GM23338 (cell line): ENCODE measurements around the gene SKOR1. TPM values are rescaled to one million over a fixed set of nuclear protein-coding genes. Genes with fewer than 3 reads are reported as not detected.

Experiments
- ATAC-seq: fragments of 200-7000 bp; cut with Tn5 transposase; 3 replicates; pipeline ENCODE4 v1.9.1; 2020
- DNase-seq: peaks from one replicate; pipeline ENCODE4 v3.0.0-alpha.2; 2015; ENCODE audit warnings: low spot score
- H2AFZ ChIP-seq: fragments of 200-600 bp; sonication (generic); 2 replicates; pipeline ENCODE4 v1.8.0; 2016; ENCODE audit warnings: antibody characterized with exemption, mild to moderate bottlenecking, moderate library complexity
- H3F3A ChIP-seq: fragments of 200-600 bp; sonication (generic); replicated peaks from 2 replicates; pipeline ENCODE4 v1.8.0; 2017; ENCODE audit warnings: antibody characterized with exemption, mixed run types, low read depth
- H3K27ac ChIP-seq: fragments of 200-600 bp; sonication (generic); 2 replicates; pipeline ENCODE4 v1.6.1; 2016; ENCODE audit warnings: low read depth
- H3K27me3 ChIP-seq: fragments of 200-600 bp; sonication (generic); 2 replicates; pipeline ENCODE4 v1.8.0; 2016; ENCODE audit warnings: mild to moderate bottlenecking, mixed run types, moderate library complexity; ENCODE audit not compliant: insufficient read depth
- H3K36me3 ChIP-seq: fragments of 200-600 bp; sonication (generic); 2 replicates; pipeline ENCODE4 v1.8.0; 2016; ENCODE audit warnings: mild to moderate bottlenecking; ENCODE audit not compliant: insufficient read depth
- H3K4me1 ChIP-seq: fragments of 200-600 bp; sonication (generic); 2 replicates; pipeline ENCODE4 v1.8.0; 2016; ENCODE audit warnings: mild to moderate bottlenecking, moderate library complexity; ENCODE audit not compliant: insufficient read depth
- H3K4me2 ChIP-seq: fragments of 200-600 bp; sonication (generic); 2 replicates; pipeline ENCODE4 v1.7.1; 2017; ENCODE audit warnings: mixed run types
- H3K4me3 ChIP-seq: fragments of 200-600 bp; sonication (generic); 2 replicates; pipeline ENCODE4 v1.6.1; 2016; ENCODE audit warnings: mixed run types
- H3K79me2 ChIP-seq: fragments of 200-600 bp; sonication (generic); replicated peaks from 2 replicates; pipeline ENCODE4 v1.8.0; 2017; ENCODE audit warnings: mild to moderate bottlenecking; ENCODE audit not compliant: insufficient read depth
- H3K9me2 ChIP-seq: fragments of 200-600 bp; sonication (generic); 2 replicates; pipeline ENCODE4 v1.8.0; 2017; ENCODE audit not compliant: insufficient read depth
- H4K20me1 ChIP-seq: fragments of 200-600 bp; sonication (generic); replicated peaks from 2 replicates; pipeline ENCODE4 v1.8.0; 2017; ENCODE audit warnings: mild to moderate bottlenecking; ENCODE audit not compliant: insufficient read depth
- H3K27ac Mint-ChIP-seq: 2 replicates; pipeline ENCODE4 v1.8.0; 2020; ENCODE audit warnings: inconsistent platforms, mild to moderate bottlenecking, moderate library complexity, mixed read lengths
- H3K27me3 Mint-ChIP-seq: 3 replicates; pipeline ENCODE4 v1.8.0; 2022; ENCODE audit warnings: low read depth, mild to moderate bottlenecking, moderate library complexity, mixed read lengths, inconsistent platforms; ENCODE audit not compliant: insufficient read depth, poor library complexity
- H3K36me3 Mint-ChIP-seq: 3 replicates; pipeline ENCODE4 v1.8.0; 2021; ENCODE audit warnings: low read depth, mild to moderate bottlenecking, inconsistent platforms, moderate library complexity, mixed read lengths
- H3K4me1 Mint-ChIP-seq: 3 replicates; pipeline ENCODE4 v1.8.0; 2020; ENCODE audit warnings: mild to moderate bottlenecking, inconsistent platforms, mixed read lengths
- H3K4me3 Mint-ChIP-seq: 3 replicates; pipeline ENCODE4 v1.8.0; 2021; ENCODE audit warnings: moderate library complexity, mild to moderate bottlenecking, inconsistent platforms, mixed read lengths
- H3K9me3 Mint-ChIP-seq: 3 replicates; pipeline ENCODE4 v1.8.0; 2020; ENCODE audit warnings: moderate library complexity, mild to moderate bottlenecking, inconsistent platforms, mixed read lengths
- CREB1 ChIP-seq: fragments of 250-450 bp; sonication (Bioruptor Pico); IDR thresholded peaks from 2 replicates; pipeline ENCODE4 v1.5.0; 2020; ENCODE audit warnings: low read depth, mild to moderate bottlenecking, moderate library complexity
- EZH2 ChIP-seq: fragments of 200-600 bp; sonication (generic); IDR thresholded peaks from one replicate; pipeline ENCODE4 v1.8.0; 2017; ENCODE audit warnings: antibody characterized with exemption, mild to moderate bottlenecking, low read depth; ENCODE audit not compliant: unreplicated experiment
- EZH2phosphoT487 ChIP-seq: fragments of 200-600 bp; sonication (generic); IDR thresholded peaks from one replicate; pipeline ENCODE4 v1.8.1; 2018; ENCODE audit warnings: antibody characterized with exemption; ENCODE audit not compliant: unreplicated experiment
- JUNB ChIP-seq: IDR thresholded peaks from one replicate; pipeline ENCODE4 v1.6.1; 2016; ENCODE audit warnings: antibody characterized with exemption; ENCODE audit not compliant: unreplicated experiment
- NANOG ChIP-seq: IDR thresholded peaks from 2 replicates; pipeline ENCODE4 v1.6.1; 2016; ENCODE audit warnings: antibody characterized with exemption, borderline replicate concordance
- POLR2AphosphoS5 ChIP-seq: IDR thresholded peaks from 2 replicates; pipeline ENCODE4 v1.6.1; 2016; ENCODE audit warnings: antibody characterized with exemption, low read depth
- STAT1 ChIP-seq: IDR thresholded peaks from one replicate; pipeline ENCODE4 v1.6.1; 2016; ENCODE audit warnings: antibody characterized with exemption; ENCODE audit not compliant: unreplicated experiment
- ZNF114 ChIP-seq: fragments of 250-450 bp; sonication (Bioruptor Pico); IDR thresholded peaks from 2 replicates; pipeline ENCODE4 v1.5.0; 2020; ENCODE audit warnings: mild to moderate bottlenecking, moderate library complexity
- ZNF331 ChIP-seq: fragments of 250-450 bp; sonication (Bioruptor Pico); IDR thresholded peaks from 2 replicates; pipeline ENCODE4 v1.5.0; 2020; ENCODE audit warnings: low read depth, mild to moderate bottlenecking, moderate library complexity
- ZNF462 ChIP-seq: fragments of 250-450 bp; sonication (Bioruptor Pico); IDR thresholded peaks from 2 replicates; pipeline ENCODE4 v1.5.0; 2020; ENCODE audit warnings: mild to moderate bottlenecking, moderate library complexity
- polyA plus RNA-seq: library from polyadenylated mRNA; unstranded; fragments of >200 nt; fragmentation: Nextera tagmentation; extraction: Ambion mirVana; gene quantifications from 2 replicates; pipeline ENCODE4 v1.2.1, GENCODE V29; 2016
- total RNA-seq: library from RNA; depleted of rRNA; stranded (reverse); fragments of >200 nt; shearing (Covaris generic); gene quantifications from 2 replicates; pipeline ENCODE4 v1.2.3, GENCODE V29; 2014
- TF ChIP-seq, protein P1 (sequence below): IDR thresholded peaks from 2 replicates; pipeline ENCODE4 v1.6.1; 2016; ENCODE audit warnings: antibody characterized with exemption
- TF ChIP-seq, protein P2 (sequence below), 2 experiments: fragments of 200-600 bp in 1 of 2; sonication (generic) in 1 of 2; conservative IDR thresholded peaks; 2 replicates each; pipeline versions ENCODE4 v1.5.1 to v1.6.1; 2016 to 2017; ENCODE audit warnings: antibody characterized with exemption in 2 of 2, low read depth in 2 of 2, mild to moderate bottlenecking in 2 of 2, moderate library complexity in 1 of 2
- TF ChIP-seq, protein P3 (sequence below): IDR thresholded peaks from one replicate; pipeline ENCODE4 v1.6.1; 2018; ENCODE audit warnings: antibody characterized with exemption; ENCODE audit not compliant: unreplicated experiment

SKOR1 gene
- total and polyA plus RNA-seq, 2 experiments from 2014 or later: 0.17 TPM; not detected in 1

DNA sequence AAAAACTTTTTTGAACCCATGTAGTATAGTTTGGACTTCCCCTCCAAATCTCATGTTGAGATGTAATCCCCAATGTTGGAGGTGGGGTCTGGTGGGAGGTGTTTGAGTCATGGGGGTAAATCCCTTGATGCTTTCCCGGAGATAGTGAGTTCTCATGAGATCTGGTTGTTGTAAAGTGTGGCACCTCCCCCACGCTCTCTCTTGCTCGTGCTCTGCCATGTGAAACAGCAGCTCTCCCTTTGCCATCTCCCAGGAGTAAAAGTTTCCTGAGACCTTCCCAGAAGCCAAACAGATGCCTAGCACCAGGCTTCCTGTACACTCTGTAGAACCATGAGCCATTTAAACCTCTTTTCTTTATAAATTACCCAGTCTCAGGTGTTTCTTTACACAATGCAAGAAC is 30.5 kb downstream of the SKOR1 start:
- peak overlapping the region; percentile 60; the same call in 1 of the 2 replicates for H2AFZ ChIP-seq

More for the DNA sequence above, 30.5 kb downstream of the SKOR1 start:
- Mint-ChIP-seq H3K36me3 (no peaks in the 10 kb centered on the region), H3K9me3 (no peaks in the 10 kb centered on the region; the same call in 2 of the 3 replicates), H3K4me1 (peaks cover 43% of the 10 kb centered on the region), H3K4me3 (no peak overlapping the region), H3K27ac (no peak overlapping the region), H3K27me3 (peaks cover 9% of the 10 kb centered on the region)
- no peak overlapping the region for H3K4me3 ChIP-seq
- no peak overlapping the region for H3K4me2 ChIP-seq
- no peaks in the 10 kb centered on the region for H3K79me2 ChIP-seq
- peaks cover 34% of the 10 kb centered on the region for H3K4me1 ChIP-seq
- ATAC-seq (no peak), DNase-seq (no peak)
- H3K9me2 ChIP-seq: no peaks in the 10 kb centered on the region
- H4K20me1 ChIP-seq: no peaks in the 10 kb centered on the region
- no peaks in the 10 kb centered on the region for H3F3A ChIP-seq
- H3K27ac ChIP-seq: no peak overlapping the region
- TF ChIP-seq, protein P1, sequence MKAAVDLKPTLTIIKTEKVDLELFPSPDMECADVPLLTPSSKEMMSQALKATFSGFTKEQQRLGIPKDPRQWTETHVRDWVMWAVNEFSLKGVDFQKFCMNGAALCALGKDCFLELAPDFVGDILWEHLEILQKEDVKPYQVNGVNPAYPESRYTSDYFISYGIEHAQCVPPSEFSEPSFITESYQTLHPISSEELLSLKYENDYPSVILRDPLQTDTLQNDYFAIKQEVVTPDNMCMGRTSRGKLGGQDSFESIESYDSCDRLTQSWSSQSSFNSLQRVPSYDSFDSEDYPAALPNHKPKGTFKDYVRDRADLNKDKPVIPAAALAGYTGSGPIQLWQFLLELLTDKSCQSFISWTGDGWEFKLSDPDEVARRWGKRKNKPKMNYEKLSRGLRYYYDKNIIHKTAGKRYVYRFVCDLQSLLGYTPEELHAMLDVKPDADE: no peak
- no peak for TF ChIP-seq CREB1 (CRISPR knock-in tag)
- TF ChIP-seq POLR2AphosphoS5: no peak
- no peak for TF ChIP-seq NANOG
- TF ChIP-seq ZNF462 (CRISPR knock-in tag): no peak
- TF ChIP-seq, protein P2, sequence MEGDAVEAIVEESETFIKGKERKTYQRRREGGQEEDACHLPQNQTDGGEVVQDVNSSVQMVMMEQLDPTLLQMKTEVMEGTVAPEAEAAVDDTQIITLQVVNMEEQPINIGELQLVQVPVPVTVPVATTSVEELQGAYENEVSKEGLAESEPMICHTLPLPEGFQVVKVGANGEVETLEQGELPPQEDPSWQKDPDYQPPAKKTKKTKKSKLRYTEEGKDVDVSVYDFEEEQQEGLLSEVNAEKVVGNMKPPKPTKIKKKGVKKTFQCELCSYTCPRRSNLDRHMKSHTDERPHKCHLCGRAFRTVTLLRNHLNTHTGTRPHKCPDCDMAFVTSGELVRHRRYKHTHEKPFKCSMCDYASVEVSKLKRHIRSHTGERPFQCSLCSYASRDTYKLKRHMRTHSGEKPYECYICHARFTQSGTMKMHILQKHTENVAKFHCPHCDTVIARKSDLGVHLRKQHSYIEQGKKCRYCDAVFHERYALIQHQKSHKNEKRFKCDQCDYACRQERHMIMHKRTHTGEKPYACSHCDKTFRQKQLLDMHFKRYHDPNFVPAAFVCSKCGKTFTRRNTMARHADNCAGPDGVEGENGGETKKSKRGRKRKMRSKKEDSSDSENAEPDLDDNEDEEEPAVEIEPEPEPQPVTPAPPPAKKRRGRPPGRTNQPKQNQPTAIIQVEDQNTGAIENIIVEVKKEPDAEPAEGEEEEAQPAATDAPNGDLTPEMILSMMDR (conservative IDR thresholded peaks at IDR 0.05; ENCODE audit: low read depth in 2 of 2): no peak
- TF ChIP-seq EZH2phosphoT487: no peak
- no peak for TF ChIP-seq ZNF114 (CRISPR knock-in tag)
- TF ChIP-seq ZNF331 (CRISPR knock-in tag): no peak
- no peak for TF ChIP-seq JUNB
- TF ChIP-seq EZH2: no peak
- TF ChIP-seq STAT1: no peak
- TF ChIP-seq, protein P3, sequence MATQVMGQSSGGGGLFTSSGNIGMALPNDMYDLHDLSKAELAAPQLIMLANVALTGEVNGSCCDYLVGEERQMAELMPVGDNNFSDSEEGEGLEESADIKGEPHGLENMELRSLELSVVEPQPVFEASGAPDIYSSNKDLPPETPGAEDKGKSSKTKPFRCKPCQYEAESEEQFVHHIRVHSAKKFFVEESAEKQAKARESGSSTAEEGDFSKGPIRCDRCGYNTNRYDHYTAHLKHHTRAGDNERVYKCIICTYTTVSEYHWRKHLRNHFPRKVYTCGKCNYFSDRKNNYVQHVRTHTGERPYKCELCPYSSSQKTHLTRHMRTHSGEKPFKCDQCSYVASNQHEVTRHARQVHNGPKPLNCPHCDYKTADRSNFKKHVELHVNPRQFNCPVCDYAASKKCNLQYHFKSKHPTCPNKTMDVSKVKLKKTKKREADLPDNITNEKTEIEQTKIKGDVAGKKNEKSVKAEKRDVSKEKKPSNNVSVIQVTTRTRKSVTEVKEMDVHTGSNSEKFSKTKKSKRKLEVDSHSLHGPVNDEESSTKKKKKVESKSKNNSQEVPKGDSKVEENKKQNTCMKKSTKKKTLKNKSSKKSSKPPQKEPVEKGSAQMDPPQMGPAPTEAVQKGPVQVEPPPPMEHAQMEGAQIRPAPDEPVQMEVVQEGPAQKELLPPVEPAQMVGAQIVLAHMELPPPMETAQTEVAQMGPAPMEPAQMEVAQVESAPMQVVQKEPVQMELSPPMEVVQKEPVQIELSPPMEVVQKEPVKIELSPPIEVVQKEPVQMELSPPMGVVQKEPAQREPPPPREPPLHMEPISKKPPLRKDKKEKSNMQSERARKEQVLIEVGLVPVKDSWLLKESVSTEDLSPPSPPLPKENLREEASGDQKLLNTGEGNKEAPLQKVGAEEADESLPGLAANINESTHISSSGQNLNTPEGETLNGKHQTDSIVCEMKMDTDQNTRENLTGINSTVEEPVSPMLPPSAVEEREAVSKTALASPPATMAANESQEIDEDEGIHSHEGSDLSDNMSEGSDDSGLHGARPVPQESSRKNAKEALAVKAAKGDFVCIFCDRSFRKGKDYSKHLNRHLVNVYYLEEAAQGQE: no peak
- H3K27me3 ChIP-seq: no peaks in the 10 kb centered on the region
- H3K36me3 ChIP-seq: no peaks in the 10 kb centered on the region
